OCI-LY7 (cell line): ENCODE data around the gene SPTBN4. TPM values are rescaled to one million over a fixed set of nuclear protein-coding genes. Genes with fewer than 3 reads are reported as not detected.

Experiments
- BruUV-seq: library from RNA; stranded (reverse); fragments of 400-500 nt; replicated peaks from 2 replicates; lab custom pipeline; 2021; lab: Mats Ljungman, UMichigan
- CTCF ChIA-PET: fragments of 300-600 bp; sonication (Branson Sonifier 250); formaldehyde crosslinking; loops from one replicate; lab custom pipeline; 2022; ENCODE audit warnings: antibody characterized with exemption; ENCODE audit not compliant: unreplicated experiment; lab: Charles Lee
- POLR2A ChIA-PET: fragments of 300-600 bp; sonication (Branson Sonifier 250); formaldehyde crosslinking; loops from one replicate; lab custom pipeline; 2022; ENCODE audit warnings: antibody characterized with exemption; lab: Charles Lee
- DNase-seq: peaks from one replicate; pipeline ENCODE4 v3.0.0-alpha.2; 2015; ENCODE audit warnings: low spot score
- H2AFZ ChIP-seq: fragments of 200-600 bp; sonication (generic), shearing (Covaris generic); 2 replicates; pipeline ENCODE4 v1.6.1; 2014; ENCODE audit warnings: mild to moderate bottlenecking, antibody characterized with exemption, low read length, moderate library complexity
- H3K27ac ChIP-seq: fragments of 200-600 bp; sonication (generic); 2 replicates; pipeline ENCODE4 v1.5.1; 2014; ENCODE audit warnings: mixed run types, low read depth, mild to moderate bottlenecking, moderate library complexity, low read length, inconsistent platforms; ENCODE audit not compliant: poor library complexity, severe bottlenecking
- H3K36me3 ChIP-seq: fragments of 200-600 bp; sonication (generic); 2 replicates; pipeline ENCODE4 v1.6.1; 2014; ENCODE audit warnings: mild to moderate bottlenecking, antibody characterized with exemption, low read length, moderate library complexity, mixed read lengths; ENCODE audit not compliant: insufficient read depth
- H3K4me1 ChIP-seq: fragments of 200-600 bp; sonication (generic); 2 replicates; pipeline ENCODE4 v1.5.1; 2014; ENCODE audit warnings: mild to moderate bottlenecking, low read length; ENCODE audit not compliant: insufficient read depth, poor library complexity, severe bottlenecking
- H3K4me2 ChIP-seq: fragments of 200-600 bp; sonication (generic); 2 replicates; pipeline ENCODE4 v1.6.1; 2014; ENCODE audit warnings: mild to moderate bottlenecking, low read length
- H3K4me3 ChIP-seq: fragments of 200-600 bp; sonication (generic); 2 replicates; pipeline ENCODE4 v1.5.1; 2014; ENCODE audit warnings: mild to moderate bottlenecking, low read depth, low read length; ENCODE audit not compliant: poor library complexity, severe bottlenecking
- H3K79me2 ChIP-seq: fragments of 200-600 bp; sonication (generic); 2 replicates; pipeline ENCODE4 v1.6.1; 2016; ENCODE audit warnings: low read depth, mild to moderate bottlenecking, low read length, moderate library complexity, mixed read lengths; ENCODE audit not compliant: insufficient read depth
- H3K9me2 ChIP-seq: fragments of 200-600 bp; sonication (generic); 2 replicates; pipeline ENCODE4 v1.6.1; 2016; ENCODE audit warnings: mild to moderate bottlenecking, low read length, mixed read lengths; ENCODE audit not compliant: insufficient read depth
- H3K9me3 ChIP-seq: fragments of 200-600 bp; sonication (generic); 2 replicates; pipeline ENCODE4 v1.6.1; 2014; ENCODE audit warnings: mild to moderate bottlenecking, mixed run types, low read length, mixed read lengths
- H4K20me1 ChIP-seq: fragments of 200-600 bp; sonication (generic); 2 replicates; pipeline ENCODE4 v1.6.1; 2014; ENCODE audit warnings: mild to moderate bottlenecking, antibody characterized with exemption, low read length, moderate library complexity, mixed read lengths; ENCODE audit not compliant: insufficient read depth
- CTCF ChIP-seq: fragments of 200-600 bp; sonication (generic); conservative IDR thresholded peaks from 2 replicates; pipeline ENCODE4 v1.5.1; 2014; ENCODE audit warnings: mild to moderate bottlenecking, antibody characterized with exemption, low read length, moderate library complexity, mixed read lengths
- EZH2phosphoT487 ChIP-seq: fragments of 200-600 bp; sonication (generic); IDR thresholded peaks from 2 replicates; pipeline ENCODE4 v1.6.1; 2018; ENCODE audit warnings: low read depth, borderline replicate concordance, mild to moderate bottlenecking, mixed run types, antibody characterized with exemption, low read length, moderate library complexity, mixed read lengths
- intact Hi-C: fragments of 100-400 bp; cut with micrococcal nuclease; formaldehyde crosslinking; loops from one replicate; pipeline ENCODE4 v1.10.0; 2022; ENCODE audit not compliant: unreplicated experiment
- total RNA-seq, 2 experiments: library from RNA; depleted of rRNA in 1 of 2; stranded (reverse); fragments of >200 nt in 1 of 2; shearing (Covaris generic) in 1 of 2; gene quantifications; 2 replicates each; pipeline ENCODE4 v1.2.3, GENCODE V29; 2014 to 2022

SPTBN4 gene
- total RNA-seq, 2 experiments from 2014 or later = 4.1 to 6.3 TPM

GRCh38 chr19:40445780-40446262 lies 21.0 kb upstream of the SPTBN4 start:
- no peaks in the 10 kb centered on the region for H3K9me2 ChIP-seq
- no peak overlapping the region for H2AFZ ChIP-seq
- TF ChIP-seq CTCF (no peak), EZH2phosphoT487 (no peak)
- H4K20me1 ChIP-seq = no peaks in the 10 kb centered on the region
- peaks cover 21% of the 10 kb centered on the region for H3K4me1 ChIP-seq
- H3K4me2 ChIP-seq = no peak overlapping the region
- no peak for DNase-seq
- peaks cover 26% of the 10 kb centered on the region for H3K79me2 ChIP-seq
- intact Hi-C loops = loop anchor here (2.0 kb wide), 1 partner anchor 141 kb away; no protein-coding TSS in a partner anchor
- H3K27ac ChIP-seq = no peak overlapping the region
- H3K9me3 ChIP-seq = no peaks in the 10 kb centered on the region
- no peak overlapping the region for H3K4me3 ChIP-seq
- POLR2A ChIA-PET = no interaction called here
- H3K36me3 ChIP-seq = peaks cover 16% of the 10 kb centered on the region
- BruUV-seq = no TSS peak
- CTCF ChIA-PET = no interaction called here

- no peak for DNase-seq
- no peaks in the 10 kb centered on the region for H4K20me1 ChIP-seq
- no peaks in the 10 kb centered on the region for H3K9me2 ChIP-seq
- intact Hi-C loops = no loop called here
- H3K4me1 ChIP-seq = peaks cover 18% of the 10 kb centered on the region
- H3K36me3 ChIP-seq = peaks cover 11% of the 10 kb centered on the region
- no peak overlapping the region for H3K4me3 ChIP-seq
- no peaks in the 10 kb centered on the region for H3K9me3 ChIP-seq
- TF ChIP-seq CTCF (no peak), EZH2phosphoT487 (no peak)
- CTCF ChIA-PET = no interaction called here
- H3K4me2 ChIP-seq = no peak overlapping the region
- peaks cover 21% of the 10 kb centered on the region for H3K79me2 ChIP-seq
- no peak overlapping the region for H3K27ac ChIP-seq
- no peak overlapping the region for H2AFZ ChIP-seq
- BruUV-seq = no TSS peak
- POLR2A ChIA-PET = no interaction called here
These were observed 20.5 kb upstream of the SPTBN4 start for GRCh38 chr19:40446263-40446784.

- Histone ChIP-seq H3K9me2 (no peaks in the 10 kb centered on the region), H3K27ac (no peak overlapping the region), H3K79me2 (no peaks in the 10 kb centered on the region), H3K4me2 (no peak overlapping the region), H3K4me1 (peaks cover 7% of the 10 kb centered on the region), H3K36me3 (peaks cover 3% of the 10 kb centered on the region; the same call in 1 of the 2 replicates), H4K20me1 (no peaks in the 10 kb centered on the region), H3K9me3 (no peaks in the 10 kb centered on the region), H3K4me3 (no peak overlapping the region), H2AFZ (no peak overlapping the region)
- ChIA-PET CTCF (no interaction called here), POLR2A (no interaction called here)
- no TSS peak for BruUV-seq
- no peak for TF ChIP-seq EZH2phosphoT487
- no peak for TF ChIP-seq CTCF
- DNase-seq = no peak
- intact Hi-C loops = no loop called here
These were observed 17.3 kb upstream of the SPTBN4 start for GRCh38 chr19:40449506-40449905.
